B cell (primary cell): Measurements from ENCODE around the gene MT1M. TPM values are rescaled to one million over a fixed set of nuclear protein-coding genes. Genes with fewer than 3 reads are reported as not detected.
A peak's percentile ranks its signal among the peaks of the same experiment; 100 is the strongest.

Experiments used
- ATAC-seq: fragments of 200-7000 bp; cut with Tn5 transposase; one replicate; pipeline ENCODE4 v1.10.0; 2021; ENCODE audit warnings: low read depth, mild to moderate bottlenecking, moderate number of reproducible peaks, moderate library complexity
- CTCF ChIA-PET: fragments of 350-600 bp; sonication (Branson Sonifier 250); formaldehyde crosslinking; loops from one replicate; lab custom pipeline; 2021; ENCODE audit warnings: antibody characterized with exemption, inconsistent platforms; lab: Charles Lee
- POLR2A ChIA-PET: fragments of 350-600 bp; sonication (Branson Sonifier 250); formaldehyde crosslinking; loops from one replicate; lab custom pipeline; 2021; ENCODE audit warnings: antibody characterized with exemption; lab: Charles Lee
- DNase-seq: peaks from one replicate; pipeline ENCODE4 v3.0.0; 2013
- H2AFZ ChIP-seq: 2 replicates; pipeline ENCODE4 v1.6.1; 2012; ENCODE audit warnings: mild to moderate bottlenecking, low read depth, low read length; ENCODE audit not compliant: insufficient read depth, poor library complexity, severe bottlenecking
- H3K27ac ChIP-seq, 2 donors: 1 replicate in 1 of 2; 2 replicates in 1 of 2; pipeline ENCODE4 v1.5.1; 2012 to 2013; ENCODE audit warnings: low read length in 2 of 2, mild to moderate bottlenecking in 2 of 2, moderate library complexity in 1 of 2
- H3K27me3 ChIP-seq, 4 experiments: fragments of 200-600 bp in 1 of 4; sonication (generic) in 1 of 4; replicated peaks in 1 of 4; 1 replicate in 2 of 4; 2 replicates in 2 of 4; pipeline versions ENCODE4 v1.6.1 to v1.7.0; 2013 to 2016; ENCODE audit warnings: low read length in 3 of 4, mild to moderate bottlenecking in 2 of 4, mixed read lengths in 1 of 4, moderate library complexity in 1 of 4; ENCODE audit not compliant: insufficient read depth in 4 of 4, control insufficient read depth in 3 of 4; ENCODE audit errors: control extremely low read depth in 1 of 4
- H3K36me3 ChIP-seq, 2 experiments: replicated peaks in 1 of 2; 1 replicate in 1 of 2; 2 replicates in 1 of 2; pipeline versions ENCODE4 v1.6.1 to v1.7.1; 2013; ENCODE audit warnings: low read length in 1 of 2; ENCODE audit not compliant: insufficient read depth in 2 of 2, control insufficient read depth in 1 of 2; ENCODE audit errors: control extremely low read depth in 1 of 2, extremely low read depth in 1 of 2
- H3K4me1 ChIP-seq, 2 donors: fragments of 200-600 bp in 1 of 2; sonication (generic) in 1 of 2; 1 replicate in 1 of 2; 2 replicates in 1 of 2; pipeline versions ENCODE4 v1.5.1 to v1.6.1; 2013 to 2017; ENCODE audit warnings: low read length in 2 of 2; ENCODE audit not compliant: control insufficient read depth in 2 of 2, insufficient read depth in 2 of 2
- H3K4me2 ChIP-seq: replicated peaks from 2 replicates; pipeline ENCODE3; 2012; ENCODE audit warnings: mild to moderate bottlenecking, low read depth, low read length; ENCODE audit not compliant: poor library complexity, severe bottlenecking
- H3K4me3 ChIP-seq, 5 experiments: fragments of 200-600 bp in 1 of 5; sonication (generic) in 1 of 5; 1 replicate in 3 of 5; 2 replicates in 2 of 5; pipeline versions ENCODE4 v1.5.1 to v1.7.0; 2011 to 2016; ENCODE audit warnings: low read length in 4 of 5, mild to moderate bottlenecking in 4 of 5, low read depth in 2 of 5, control low read depth in 1 of 5, moderate library complexity in 1 of 5; ENCODE audit not compliant: insufficient read depth in 1 of 5; ENCODE audit errors: control extremely low read depth in 1 of 5, extremely low read depth in 1 of 5
- H3K79me2 ChIP-seq: fragments of 200-600 bp; sonication (generic); one replicate; pipeline ENCODE4 v1.6.0; 2016; ENCODE audit warnings: low read length; ENCODE audit not compliant: control insufficient read depth, insufficient read depth
- H3K9ac ChIP-seq: fragments of 200-600 bp; sonication (generic); 2 replicates; pipeline ENCODE4 v1.6.1; 2017; ENCODE audit warnings: mild to moderate bottlenecking, low read length, moderate library complexity
- H3K9me3 ChIP-seq, 3 donors: one replicate each; pipeline versions ENCODE4 v1.6.1 to v1.7.1; 2013; ENCODE audit warnings: low read length in 2 of 3; ENCODE audit not compliant: control insufficient read depth in 2 of 3, insufficient read depth in 1 of 3; ENCODE audit errors: control extremely low read depth in 1 of 3
- H4K20me1 ChIP-seq: 2 replicates; pipeline ENCODE4 v1.6.0; 2012; ENCODE audit warnings: mild to moderate bottlenecking, low read length; ENCODE audit not compliant: insufficient read depth, control insufficient read depth, poor library complexity, severe bottlenecking
- H3K27ac Mint-ChIP-seq: one replicate; pipeline ENCODE4 v1.8.0; 2021; ENCODE audit warnings: mixed read lengths
- H3K27me3 Mint-ChIP-seq: one replicate; pipeline ENCODE4 v1.8.0; 2021; ENCODE audit warnings: mixed read lengths
- H3K4me1 Mint-ChIP-seq: one replicate; pipeline ENCODE4 v1.8.0; 2021; ENCODE audit warnings: mixed read lengths
- H3K4me3 Mint-ChIP-seq: one replicate; pipeline ENCODE4 v1.8.0; 2021; ENCODE audit warnings: mixed read lengths
- H3K9me3 Mint-ChIP-seq: one replicate; pipeline ENCODE4 v1.8.0; 2022; ENCODE audit warnings: mixed read lengths; ENCODE audit not compliant: insufficient read depth
- EZH2 ChIP-seq: IDR thresholded peaks from 2 replicates; pipeline ENCODE4 v1.6.1; 2012; ENCODE audit warnings: borderline replicate concordance, low read depth, mild to moderate bottlenecking, moderate library complexity, low read length; ENCODE audit not compliant: insufficient read depth, poor library complexity, severe bottlenecking
- WGBS: methylation state at CpG from one replicate; pipeline ENCODE4 v1.1.5; 2013; ENCODE audit warnings: missing lambda C conversion rate; ENCODE audit not compliant: insufficient coverage; 5-methylcytosine and 5-hydroxymethylcytosine counted together
- intact Hi-C: fragments of 100-400 bp; cut with micrococcal nuclease; formaldehyde crosslinking; loops from one replicate; pipeline ENCODE4 v1.10.0; 2022
- polyA plus RNA-seq: library from polyadenylated mRNA; depleted of rRNA; stranded (reverse); fragments of >200 nt; gene quantifications from 2 replicates; pipeline ENCODE4 v1.2.3, GENCODE V29; 2012
- total RNA-seq, 2 donors: library from RNA; stranded (reverse); fragments of 120-200 nt in 1 of 2; gene quantifications; 1 replicate in 1 of 2; 2 replicates in 1 of 2; pipeline versions ENCODE4 v1.2.3 to v1.2.4, GENCODE V29; 2013 to 2022
- TF ChIP-seq, protein P1 (sequence below): fragments of 200-600 bp; IDR thresholded peaks from one replicate; pipeline ENCODE4 v1.8.0; 2022; ENCODE audit warnings: antibody characterized with exemption, mild to moderate bottlenecking

MT1M gene
- total and polyA plus RNA-seq, 2 donors (not counting 1 experiment from before 2014, with no cell fraction given), result not detected

DNA sequence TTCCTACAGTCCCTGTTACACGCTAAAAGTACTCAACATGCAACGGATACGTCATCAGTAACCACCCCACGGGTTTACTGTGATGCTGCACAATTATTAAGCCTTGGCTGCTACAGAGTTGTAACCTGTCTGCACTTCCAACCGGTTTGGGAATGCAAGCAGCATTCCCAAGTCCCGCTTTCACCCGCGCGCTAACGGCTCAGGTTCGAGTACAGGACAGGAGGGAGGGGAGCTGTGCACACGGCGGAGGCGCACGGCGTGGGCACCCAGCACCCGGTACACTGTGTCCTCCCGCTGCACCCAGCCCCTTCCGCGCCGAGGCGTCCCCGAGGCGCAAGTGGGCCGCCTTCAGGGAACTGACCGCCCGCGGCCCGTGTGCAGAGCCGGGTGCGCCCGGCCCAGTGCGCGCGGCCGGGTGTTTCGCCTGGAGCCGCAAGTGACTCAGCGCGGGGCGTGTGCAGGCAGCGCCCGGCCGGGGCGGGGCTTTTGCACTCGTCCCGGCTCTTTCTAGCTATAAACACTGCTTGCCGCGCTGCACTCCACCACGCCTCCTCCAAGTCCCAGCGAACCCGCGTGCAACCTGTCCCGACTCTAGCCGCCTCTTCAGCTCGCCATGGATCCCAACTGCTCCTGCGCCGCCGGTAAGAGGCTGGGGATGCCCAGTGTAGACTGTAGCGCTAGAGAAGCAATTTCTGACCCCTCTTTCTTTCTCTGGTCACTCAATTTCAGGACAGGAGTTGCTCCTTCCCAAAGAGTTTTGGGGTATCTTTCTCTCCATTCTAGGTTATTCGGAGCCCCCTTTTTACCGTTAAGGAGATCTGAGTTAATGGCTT lies 24.2 kb upstream of the MT1M start, which contains the start of gene MT2A:
TSS of gene MT2A (plus strand) at position 542 of the 833 bp plus-strand sequence. CDS start at position 614, 72 bp downstream.
- Histone ChIP-seq H2AFZ (peak within 1 kb of the TSS; percentile 77), H3K9me3 (no peaks in the 10 kb centered on the region), H3K36me3 (no peaks in the 10 kb centered on the region), H3K9ac (peak within 1 kb of the TSS; percentile 66), H3K79me2 (no peaks in the 10 kb centered on the region), H3K27ac (peak within 1 kb of the TSS in 1 of 2 donors; percentile 12), H3K4me2 (peak within 1 kb of the TSS; percentile 86), H3K27me3 (no peaks in the 10 kb centered on the region), H3K4me3 (peak within 1 kb of the TSS; percentile 60 to 77 (median 73)), H4K20me1 (no peaks in the 10 kb centered on the region), H3K4me1 (peaks cover 21 to 41% of the 10 kb centered on the region in 2 donors)
- ChIA-PET POLR2A (interaction anchor here (1.0 to 1.3 kb wide), 2 partner anchors 35 to 120 kb away, joined by 3 to 4 read pairs; no protein-coding TSS in a partner anchor), CTCF (interaction anchor here (1.0 to 2.2 kb wide), 4 partner anchors 22 to 290 kb away, joined by 3 to 18 read pairs (median 6); no protein-coding TSS in a partner anchor)
- intact Hi-C loops, result loop anchor here (1.0 to 10.0 kb wide), 10 partner anchors 23 to 637 kb away; partner anchors contain the start of genes ARL2BP, MT1F and MT1X
- peak; percentile 87 for ATAC-seq
- TF ChIP-seq, protein P1, sequence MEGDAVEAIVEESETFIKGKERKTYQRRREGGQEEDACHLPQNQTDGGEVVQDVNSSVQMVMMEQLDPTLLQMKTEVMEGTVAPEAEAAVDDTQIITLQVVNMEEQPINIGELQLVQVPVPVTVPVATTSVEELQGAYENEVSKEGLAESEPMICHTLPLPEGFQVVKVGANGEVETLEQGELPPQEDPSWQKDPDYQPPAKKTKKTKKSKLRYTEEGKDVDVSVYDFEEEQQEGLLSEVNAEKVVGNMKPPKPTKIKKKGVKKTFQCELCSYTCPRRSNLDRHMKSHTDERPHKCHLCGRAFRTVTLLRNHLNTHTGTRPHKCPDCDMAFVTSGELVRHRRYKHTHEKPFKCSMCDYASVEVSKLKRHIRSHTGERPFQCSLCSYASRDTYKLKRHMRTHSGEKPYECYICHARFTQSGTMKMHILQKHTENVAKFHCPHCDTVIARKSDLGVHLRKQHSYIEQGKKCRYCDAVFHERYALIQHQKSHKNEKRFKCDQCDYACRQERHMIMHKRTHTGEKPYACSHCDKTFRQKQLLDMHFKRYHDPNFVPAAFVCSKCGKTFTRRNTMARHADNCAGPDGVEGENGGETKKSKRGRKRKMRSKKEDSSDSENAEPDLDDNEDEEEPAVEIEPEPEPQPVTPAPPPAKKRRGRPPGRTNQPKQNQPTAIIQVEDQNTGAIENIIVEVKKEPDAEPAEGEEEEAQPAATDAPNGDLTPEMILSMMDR, result no peak
- TF ChIP-seq EZH2, result no peak
- DNase-seq, result peak; percentile 85
- WGBS, result 10% methylated on average over 62 of the region's 62 CpGs
- Mint-ChIP-seq H3K27ac (peak within 1 kb of the TSS; percentile 88), H3K27me3 (peaks cover 4% of the 10 kb centered on the region), H3K4me1 (peaks cover 37% of the 10 kb centered on the region), H3K4me3 (peak within 1 kb of the TSS; percentile 97), H3K9me3 (no peaks in the 10 kb centered on the region)
